Embryonic facial prominence (tissue), 1 donor: ENCODE data around the gene VPS39.

Experiments used
- DNase-seq: peaks from one replicate; pipeline ENCODE4 v3.0.0-alpha.2; 2016; ENCODE audit errors: extremely low spot score

Gene VPS39

DNA sequence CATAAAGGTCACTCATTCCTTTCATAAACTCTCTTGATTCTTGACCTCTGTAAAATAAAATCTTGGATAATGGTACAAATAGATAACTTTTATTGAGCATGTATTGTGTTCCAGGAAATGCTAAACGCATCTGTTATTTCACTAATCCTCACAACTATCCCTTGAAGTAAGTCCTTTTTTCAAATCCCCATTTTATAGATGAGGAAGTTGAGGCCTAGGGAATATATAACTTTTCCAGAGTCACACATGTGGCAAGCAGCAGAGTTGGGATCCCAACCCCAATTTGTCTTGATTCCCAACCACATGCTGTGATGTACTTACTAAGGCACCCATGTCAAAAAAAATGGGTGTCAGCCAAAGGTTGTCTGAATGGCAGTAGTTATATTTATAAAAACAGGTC lies 6.3 kb downstream of the VPS39 start:
- DNase-seq: no peak

DNA sequence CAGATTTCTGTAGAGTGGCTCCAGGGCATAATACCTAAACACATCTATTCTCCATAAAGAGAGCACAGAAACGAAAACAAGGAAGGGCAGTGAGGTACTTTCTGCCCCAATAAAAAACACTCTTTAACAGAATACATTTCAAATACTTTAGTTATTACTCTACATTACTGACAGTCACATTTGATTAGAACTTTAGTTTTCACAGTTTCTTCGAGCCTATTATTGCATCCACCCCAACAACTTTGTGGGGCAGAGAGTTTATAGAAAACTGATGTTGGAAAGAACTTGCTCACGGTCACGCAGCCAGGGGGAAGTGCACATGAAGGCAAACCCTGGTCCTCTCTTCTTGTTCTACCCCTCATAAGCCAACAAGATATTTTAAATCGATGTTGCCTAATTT lies 9.0 kb downstream of the VPS39 start:
- DNase-seq: no peak

DNA sequence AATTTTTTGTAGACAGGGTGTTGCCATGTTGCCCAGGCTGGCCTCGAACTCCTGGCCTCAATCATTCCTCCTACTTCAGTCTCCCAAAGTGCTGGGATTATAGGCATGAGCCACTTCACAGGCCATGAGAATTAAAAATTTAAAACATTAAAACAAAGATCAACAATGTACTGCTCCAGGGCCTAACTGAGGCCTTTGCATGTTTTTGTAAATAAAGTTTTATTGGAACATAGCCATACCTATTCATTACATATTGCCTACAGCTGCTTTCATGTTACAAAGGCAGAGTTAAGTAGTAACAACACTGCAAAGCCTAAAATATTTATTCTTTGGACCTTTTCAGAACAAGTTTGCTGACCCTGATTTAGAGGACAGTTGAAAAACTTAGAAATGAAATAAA lies 9.6 kb downstream of the VPS39 start:
- DNase-seq: no peak

DNA sequence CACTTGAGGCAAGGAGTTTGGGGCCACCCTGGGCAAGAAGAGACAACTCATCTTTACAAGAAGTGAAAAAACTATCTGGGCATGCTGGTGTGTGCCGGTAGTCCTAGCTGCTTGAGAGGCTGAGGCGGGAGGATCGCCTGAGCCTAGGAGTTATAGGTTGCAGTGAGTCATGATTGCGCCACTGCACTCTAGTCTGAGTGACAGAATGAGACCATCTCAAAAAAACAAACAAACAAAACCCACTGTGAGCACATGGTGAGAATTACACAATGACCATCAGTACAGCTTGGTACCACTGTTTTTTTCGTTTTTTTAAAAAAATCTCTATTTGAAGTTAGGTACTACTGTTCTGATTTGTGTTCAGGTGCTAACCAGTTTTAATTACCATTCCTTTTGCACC lies 13.6 kb downstream of the VPS39 start:
- no peak for DNase-seq

DNA sequence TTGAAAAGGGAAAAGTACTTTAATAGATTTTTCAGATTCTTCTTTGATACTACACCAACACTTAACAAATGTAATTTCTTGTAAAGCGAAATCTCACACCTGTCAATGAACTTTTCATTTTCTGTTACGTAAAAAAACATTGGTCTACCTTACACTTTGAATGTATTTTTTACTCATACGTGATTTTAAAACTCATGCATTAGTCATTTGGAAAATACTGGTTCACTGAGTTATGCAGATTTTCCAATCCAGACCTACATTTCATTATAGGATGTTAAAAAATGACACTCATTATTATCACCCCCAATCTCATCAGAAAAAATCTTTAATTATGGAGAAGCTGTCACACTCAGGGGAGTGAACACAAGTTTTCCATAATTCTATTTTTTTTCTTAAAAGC lies 14.7 kb downstream of the VPS39 start:
- DNase-seq: no peak

DNA sequence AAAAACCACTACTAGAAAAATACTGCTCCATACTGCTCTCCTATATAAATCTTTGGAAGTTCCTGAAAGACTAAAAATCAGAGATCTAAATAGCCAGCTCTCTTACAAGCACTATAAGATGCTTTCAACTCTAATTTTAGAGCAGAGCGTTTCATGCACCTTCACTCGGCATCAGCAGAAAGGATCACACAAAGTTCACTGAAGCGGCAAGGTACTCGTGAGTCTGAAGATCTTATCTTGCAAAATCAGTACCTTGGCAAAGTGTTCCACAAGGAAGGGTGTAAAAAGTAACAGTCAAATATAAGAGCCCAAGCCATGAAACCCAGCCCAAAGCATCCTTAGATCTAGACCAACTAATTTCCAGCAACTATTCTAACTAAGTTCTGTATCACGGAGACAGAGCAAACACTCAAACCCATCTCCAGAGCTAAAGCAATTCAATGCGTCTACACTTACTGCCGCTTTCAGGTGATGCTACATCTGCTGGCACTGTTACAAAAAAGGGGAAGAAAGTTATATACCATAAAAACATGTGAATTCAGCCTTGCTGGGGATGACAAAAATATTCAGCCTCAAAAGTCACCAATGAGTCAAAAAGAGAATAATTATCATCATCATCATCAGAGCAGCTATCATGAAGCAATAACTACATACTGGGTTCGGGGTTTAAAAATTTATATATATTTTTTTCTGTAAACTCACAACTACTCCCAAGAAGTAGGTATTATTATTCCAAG lies 16.3 kb downstream of the VPS39 start:
- no peak for DNase-seq

DNA sequence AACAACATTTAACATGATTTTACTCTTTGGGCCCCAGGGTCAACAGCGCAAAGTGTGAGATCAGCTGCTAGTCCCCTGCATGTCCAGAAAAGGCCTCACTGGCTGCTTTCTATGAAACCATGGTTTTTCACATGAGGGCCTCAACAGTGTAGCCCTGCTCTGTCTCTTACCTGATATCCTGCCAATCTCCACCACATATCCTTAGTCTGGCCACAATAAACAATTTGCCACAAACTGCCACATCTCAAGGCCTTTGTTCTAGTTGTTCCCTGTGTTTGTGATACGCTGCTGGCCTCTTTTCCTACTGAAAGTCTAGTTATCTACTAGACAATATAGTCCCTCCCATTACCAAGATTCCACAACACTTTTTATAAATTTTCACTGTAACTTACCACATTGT lies 17.7 kb downstream of the VPS39 start:
- DNase-seq: no peak

DNA sequence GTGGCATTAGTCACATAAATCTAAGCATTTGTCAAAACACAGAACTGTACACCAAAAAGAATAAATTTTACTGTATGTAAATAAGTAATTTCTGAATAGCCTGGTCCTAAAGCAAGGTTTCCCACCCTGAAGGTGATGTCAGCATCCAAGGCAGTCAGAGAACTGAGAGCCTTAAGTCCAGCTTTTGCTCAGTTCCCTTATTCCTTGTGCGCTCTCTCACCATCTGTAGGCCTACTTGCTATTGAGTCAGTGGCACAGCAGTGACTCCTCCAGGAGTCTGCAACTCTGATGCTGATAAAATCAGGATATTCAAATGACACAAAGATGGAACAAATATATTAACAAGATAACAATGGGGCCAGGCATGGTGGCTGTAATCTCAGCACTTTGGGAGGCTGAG lies 22.3 kb downstream of the VPS39 start:
- no peak for DNase-seq

DNA sequence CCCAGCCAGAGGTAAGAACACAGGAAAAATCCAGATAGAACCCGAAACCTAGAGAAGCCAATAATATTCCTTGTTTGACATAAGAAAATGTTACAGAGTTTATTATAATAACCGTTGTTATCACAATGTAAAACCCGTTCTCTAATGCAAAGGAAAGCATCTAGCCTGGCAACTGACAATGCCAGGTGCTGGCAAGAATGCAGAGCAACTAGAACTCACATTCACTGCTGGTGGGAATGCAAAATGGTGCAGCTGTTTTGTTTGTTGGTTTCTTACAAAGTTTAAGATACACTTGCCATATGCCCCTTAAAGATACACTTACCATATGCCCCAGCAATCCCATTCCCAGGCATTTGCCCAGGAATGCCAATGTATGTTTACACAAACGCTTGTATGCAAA lies 23.4 kb downstream of the VPS39 start:
- no peak for DNase-seq

DNA sequence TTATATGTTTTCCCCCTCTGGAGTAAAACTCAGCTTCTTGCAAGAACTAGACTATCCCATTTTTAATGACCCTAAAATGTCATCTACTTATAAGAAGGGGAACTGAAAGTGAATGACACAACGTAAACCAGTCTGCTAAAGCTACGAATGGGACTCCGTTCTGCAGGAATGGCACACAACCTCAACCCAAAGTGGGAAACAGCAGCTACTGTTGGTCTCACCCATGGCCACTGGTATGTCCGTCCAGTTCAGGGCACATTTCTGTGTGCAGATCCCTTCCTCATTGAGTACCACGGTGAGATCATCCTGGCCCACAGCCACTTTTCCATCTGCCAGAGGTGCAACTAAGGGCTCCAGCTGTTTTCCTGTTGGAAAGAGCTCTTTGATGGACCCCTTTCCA lies 23.8 kb downstream of the VPS39 start:
- no peak for DNase-seq

DNA sequence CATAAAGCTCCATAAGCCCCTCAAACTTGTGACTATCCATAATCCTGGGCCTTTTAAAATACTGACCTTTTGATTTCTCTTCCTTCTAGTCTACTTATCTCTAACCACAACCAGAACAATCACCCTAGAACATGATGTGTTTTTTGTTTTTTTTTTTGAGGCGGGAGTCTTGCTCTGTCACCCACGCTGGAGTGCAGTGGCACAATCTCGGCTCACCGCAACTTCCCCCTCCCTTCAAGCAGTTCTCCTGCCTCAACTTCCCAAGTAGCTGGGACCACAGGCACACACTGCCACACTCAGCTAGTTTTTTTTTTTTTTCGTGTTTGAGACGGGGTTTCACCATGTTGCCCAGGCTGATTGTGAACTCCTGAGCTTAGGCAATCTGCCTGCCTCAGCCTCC lies 25.1 kb downstream of the VPS39 start:
- DNase-seq: no peak

DNA sequence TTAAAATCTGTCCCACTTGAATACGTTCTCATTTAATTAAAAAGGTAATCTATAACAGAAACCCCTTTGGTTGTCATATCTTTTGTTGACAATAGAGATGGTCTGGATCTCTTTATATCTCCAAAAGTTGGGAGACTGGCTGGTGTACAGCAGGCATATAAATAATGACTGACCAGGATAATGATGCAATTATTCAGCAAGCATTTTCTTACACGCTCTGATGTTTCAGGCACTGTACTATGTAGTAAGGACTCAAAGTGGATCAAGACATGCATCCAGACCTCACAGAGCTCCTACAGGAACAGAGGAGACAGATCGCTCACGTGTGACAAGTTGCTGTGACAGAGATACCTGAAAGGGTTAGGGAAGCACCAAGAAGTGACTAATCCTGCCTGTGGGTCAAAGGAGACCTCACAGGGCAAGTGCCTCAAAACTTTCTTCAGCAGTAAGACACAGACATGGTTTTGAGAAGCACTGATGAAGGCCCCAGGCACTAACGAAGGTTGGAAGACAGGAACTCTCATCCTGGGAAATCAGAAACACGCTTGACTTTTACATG lies 25.7 kb downstream of the VPS39 start:
- no peak for DNase-seq

DNA sequence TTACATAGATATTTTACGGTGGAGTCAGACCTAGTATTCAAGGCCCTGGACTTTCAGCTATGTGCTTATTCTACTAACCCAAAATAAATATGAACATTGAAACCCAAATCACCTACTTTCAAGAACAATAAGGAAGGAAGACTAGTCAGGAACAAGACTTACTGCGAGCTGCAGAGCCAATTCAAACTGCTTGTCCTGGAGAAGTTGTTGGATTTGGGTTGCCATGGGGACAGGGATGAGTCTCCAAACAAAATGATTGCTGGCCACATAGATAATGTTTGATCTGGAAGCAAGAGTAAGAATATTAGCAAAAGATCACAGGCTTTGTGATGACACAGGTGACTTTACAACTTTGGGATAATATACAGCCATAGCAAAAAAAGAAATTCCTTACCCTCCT lies 30.0 kb downstream of the VPS39 start:
- DNase-seq: no peak

DNA sequence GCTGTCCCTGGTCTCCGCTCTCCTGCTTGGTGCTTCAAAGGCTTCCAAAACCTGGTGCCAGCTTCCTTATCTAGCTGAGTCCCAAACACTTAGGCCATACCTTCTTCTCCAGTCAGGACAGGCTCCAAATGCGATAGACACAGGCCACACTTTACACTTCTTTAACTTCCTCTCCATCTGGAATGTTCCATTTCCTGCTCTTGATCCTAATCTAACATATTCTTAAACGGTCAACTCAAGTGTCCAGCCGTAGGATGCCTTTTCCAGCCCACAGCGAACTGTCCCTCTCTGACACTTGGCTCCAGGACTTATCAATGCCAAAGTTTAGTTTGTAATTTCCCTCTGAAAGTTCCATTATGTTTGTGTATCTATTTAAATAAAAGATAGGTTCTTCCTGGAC lies 32.4 kb downstream of the VPS39 start:
- DNase-seq: no peak

DNA sequence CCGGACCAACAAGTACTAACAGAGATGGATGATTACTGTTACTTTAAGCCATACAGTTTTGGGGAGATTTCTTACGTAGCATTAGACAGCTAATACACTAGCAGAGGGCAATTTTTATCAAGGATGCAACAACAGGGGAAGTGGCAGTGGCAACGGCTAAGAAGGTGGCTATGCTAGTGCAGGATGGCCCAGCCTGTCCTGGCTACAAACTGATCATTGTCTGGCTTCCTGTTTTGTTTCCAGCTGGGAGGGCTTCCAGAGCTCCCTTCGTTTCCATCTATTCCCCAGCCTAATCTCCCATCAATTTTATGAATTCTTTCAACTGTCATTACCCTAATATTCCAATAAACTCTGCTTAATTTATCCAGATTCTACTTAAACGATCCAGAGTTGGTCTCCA lies 35.6 kb downstream of the VPS39 start:
- no peak for DNase-seq

DNA sequence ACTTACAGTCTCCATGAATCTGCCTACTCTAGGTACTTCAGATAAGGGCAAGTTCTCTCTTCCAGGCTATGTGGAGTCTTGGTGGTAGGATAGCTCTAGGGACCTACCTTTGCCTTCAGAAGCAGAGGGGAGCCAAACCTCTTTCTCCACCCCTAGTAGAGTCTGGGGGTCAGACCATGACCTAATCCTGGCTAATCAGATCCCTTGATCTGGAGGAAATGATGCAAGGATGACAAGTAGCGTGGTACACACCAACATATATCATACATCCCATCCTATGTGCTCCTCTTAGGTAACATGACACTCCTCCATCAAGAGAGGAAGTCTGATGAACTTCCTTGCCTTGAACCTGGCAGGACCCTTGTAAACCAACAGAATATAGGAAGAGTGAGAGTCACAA lies 36.3 kb downstream of the VPS39 start:
- DNase-seq: no peak

DNA sequence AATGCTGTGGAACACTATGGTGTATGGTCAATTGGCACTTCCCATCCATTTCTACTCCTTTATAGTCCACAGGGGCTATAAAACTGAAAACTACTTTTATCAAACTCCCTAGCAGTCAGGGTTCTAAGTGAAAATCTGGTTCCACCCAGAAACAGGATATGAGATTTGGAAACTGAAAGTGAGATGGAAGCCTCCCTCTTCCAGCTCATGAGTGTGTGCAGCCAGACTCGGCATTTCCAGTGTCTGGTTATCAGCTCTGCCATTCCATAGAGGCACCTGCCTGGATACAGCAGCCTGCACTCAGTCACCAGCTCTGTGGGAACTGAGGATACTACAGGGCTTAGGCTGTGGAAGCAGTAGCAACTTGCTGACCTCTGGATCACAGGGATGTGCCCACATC lies 37.0 kb downstream of the VPS39 start:
- DNase-seq: no peak

DNA sequence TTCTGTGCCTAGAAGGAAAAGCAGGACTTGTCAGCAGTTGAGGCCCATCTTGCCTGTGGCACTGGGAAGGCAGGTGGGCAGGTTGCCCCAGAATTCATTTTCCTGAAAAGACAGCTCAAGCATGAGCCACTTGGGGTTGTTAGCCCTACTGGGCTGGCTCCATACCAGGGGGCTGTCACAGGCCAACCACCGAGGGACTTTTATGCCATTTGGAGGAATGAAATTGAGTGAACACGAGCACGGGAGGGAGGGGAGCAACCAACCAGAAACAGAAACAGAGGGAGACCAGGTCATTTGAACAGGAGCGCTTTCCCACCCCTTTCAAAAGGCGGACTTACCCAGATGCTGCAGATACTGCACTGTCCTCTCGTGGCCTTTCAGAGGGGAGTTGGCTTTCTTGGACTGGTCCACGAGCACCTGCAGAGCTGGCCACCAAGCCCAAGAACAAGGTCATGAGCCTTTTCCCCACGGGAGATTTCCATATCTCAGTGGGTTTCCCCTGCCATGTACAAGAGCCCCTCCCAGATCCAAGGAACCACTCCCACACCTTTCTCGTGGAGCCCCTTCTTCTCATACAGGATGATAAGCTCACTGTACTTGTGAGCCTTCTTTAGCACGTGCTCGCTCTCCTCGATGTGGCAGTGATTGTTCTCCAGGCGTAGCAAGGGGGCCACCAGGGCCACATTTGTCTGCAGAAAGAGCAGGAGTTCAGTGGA lies 41.7 kb downstream of the VPS39 start:
- DNase-seq: no peak

DNA sequence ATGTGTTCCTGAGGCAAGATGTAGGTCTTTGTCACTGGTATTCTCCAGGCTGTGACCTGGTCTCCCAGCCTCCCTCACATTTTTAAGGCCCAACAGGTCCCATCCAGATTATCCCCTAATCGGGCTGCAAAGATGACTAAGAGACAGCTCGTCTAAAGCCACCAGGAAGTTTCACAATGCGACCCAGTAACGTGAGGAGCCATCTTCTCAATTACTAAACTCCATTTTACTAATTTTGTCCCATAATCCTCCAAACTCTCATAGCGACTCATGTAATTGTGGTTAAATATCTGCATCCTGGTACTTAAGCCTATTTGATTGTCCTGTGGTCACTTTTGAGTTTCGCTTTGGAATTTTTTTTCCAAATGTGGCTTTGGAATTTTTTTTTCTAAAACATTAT lies 43.0 kb downstream of the VPS39 start:
- no peak for DNase-seq

DNA sequence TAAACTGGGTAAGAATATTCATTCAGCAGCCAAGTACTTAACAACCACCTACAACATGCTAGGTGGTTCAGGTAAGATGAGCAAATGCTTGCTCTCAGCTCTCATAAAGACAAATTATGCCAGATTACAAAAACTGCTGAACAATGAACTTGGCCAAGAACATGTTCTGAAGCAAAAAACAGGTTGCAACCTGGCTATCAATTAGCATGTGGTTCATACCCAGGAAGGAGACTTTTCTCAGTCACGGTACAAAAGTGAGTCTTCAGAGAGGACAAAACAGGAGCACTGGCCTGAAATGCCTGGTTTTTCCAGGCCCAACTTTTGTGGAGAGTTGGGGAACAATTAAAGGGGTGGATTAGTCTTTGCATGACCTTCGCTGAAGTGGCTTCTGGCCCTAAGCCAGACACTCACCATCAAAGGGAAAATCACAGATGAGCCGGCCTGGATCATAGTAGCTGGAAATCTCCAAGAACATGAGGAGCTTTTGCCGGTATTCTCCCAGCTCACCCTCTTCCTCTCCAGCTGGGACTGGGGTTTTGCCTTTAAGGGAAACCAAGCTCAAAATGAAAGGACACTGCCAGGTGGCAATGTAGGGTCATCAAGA lies 44.1 kb downstream of the VPS39 start:
- DNase-seq: no peak

DNA sequence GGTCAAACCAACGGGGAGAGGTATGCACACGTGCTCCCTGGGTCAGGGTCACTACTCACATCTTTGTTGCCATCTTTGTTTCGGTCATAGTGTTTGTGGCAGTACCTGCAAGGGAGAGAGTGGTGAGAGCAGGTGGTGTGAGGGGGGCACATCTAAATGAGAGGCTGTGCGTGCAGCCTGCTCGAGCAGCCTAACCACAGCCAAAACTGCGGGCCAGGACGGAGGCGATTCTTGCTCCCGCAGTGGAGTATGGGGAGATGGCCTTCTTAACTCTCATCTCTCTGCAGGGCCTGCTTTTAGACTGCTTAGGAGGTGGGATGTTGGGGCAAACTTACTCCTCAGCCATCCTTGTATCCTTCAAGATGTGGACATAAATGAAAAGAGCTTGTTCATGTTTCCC lies 44.8 kb downstream of the VPS39 start:
- DNase-seq: no peak

DNA sequence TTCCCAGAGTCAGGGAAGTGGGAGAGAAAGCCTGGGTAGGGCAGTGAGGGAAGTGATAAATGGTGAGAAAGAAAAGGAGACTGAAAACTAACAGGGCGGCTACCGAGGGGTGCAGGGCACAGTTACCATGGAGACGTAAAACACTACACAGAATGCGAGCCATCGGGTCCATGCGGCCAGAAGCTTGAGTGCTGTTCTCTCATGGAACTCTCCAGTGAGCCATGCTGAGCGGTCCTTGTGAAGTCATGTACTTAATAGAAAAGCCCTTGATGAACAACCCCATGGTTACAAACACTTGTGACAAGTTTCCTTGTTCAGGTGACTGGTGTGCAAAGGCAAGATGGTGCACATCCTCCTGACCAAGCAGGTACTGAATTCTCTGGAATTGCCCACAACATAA lies 48.0 kb downstream of the VPS39 start:
- DNase-seq: no peak

DNA sequence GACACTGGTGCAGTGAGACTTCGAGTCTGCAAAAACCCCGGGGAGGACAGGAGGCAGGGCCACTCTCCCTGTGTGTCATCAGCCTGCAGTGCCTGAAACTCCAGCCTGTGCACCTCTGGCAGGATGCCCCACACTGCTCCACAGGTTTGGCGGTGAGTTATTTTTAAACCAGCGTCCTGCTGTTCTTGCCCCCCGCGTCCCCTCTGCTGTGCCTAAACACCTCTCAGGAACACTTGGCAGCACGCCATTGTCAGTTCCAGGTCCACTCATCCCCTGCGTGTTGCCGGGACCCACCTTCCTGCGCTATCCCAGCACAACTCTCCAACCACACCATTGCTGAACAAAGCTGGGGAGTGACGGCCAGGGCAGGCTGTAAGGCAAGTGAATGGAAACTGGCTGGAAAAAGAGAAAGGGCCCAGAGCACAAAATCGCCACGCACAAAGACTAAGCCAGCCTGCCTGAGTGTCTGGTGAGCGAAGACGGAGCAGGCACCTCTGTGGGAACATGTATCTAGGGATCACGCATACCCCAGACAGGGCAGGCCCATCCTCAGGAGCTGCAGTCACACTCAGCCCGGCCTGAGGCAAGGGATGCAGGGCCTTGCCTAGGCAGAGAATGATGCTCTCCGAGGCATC lies 48.6 kb downstream of the VPS39 start:
- no peak for DNase-seq
